Fibroblast of lung (primary cell): ENCODE data around the gene KCNJ12. TPM values are rescaled to one million over a fixed set of nuclear protein-coding genes. Genes with fewer than 3 reads are reported as not detected.
"Not testable (repeated sequence)": the region's sequence is repeated elsewhere in the genome, so short reads cannot be mapped to it uniquely, and the experiment has no call there.

Experiments
- DNase-seq, 2 donors: peaks; one replicate each; pipeline versions ENCODE4 v3.0.0 to v3.0.0-alpha.2; 2010; ENCODE audit warnings: low read depth in 2 of 2
- H2AFZ ChIP-seq: 2 replicates; pipeline ENCODE4 v1.5.1; 2012; ENCODE audit warnings: low read length, control low read depth, inconsistent platforms
- H3K27ac ChIP-seq: 2 replicates; pipeline ENCODE4 v1.5.1; 2011; ENCODE audit warnings: low read length, control low read depth; ENCODE audit not compliant: insufficient read depth
- H3K27me3 ChIP-seq: 2 replicates; pipeline ENCODE4 v1.5.1; 2011; ENCODE audit warnings: mild to moderate bottlenecking, low read length; ENCODE audit not compliant: control insufficient read depth, insufficient read depth
- H3K36me3 ChIP-seq: 2 replicates; pipeline ENCODE4 v1.5.1; 2011; ENCODE audit warnings: low read length; ENCODE audit not compliant: control insufficient read depth, insufficient read depth
- H3K4me1 ChIP-seq: 2 replicates; pipeline ENCODE4 v1.5.1; 2011; ENCODE audit warnings: low read length; ENCODE audit not compliant: control insufficient read depth, insufficient read depth; ENCODE audit errors: extremely low read depth
- H3K4me2 ChIP-seq: 2 replicates; pipeline ENCODE4 v1.5.1; 2011; ENCODE audit warnings: low read length, control low read depth; ENCODE audit not compliant: insufficient read depth; ENCODE audit errors: extremely low read depth
- H3K4me3 ChIP-seq, 4 experiments: fragments of 200-600 bp in 1 of 4; sonication (generic) in 1 of 4; replicated peaks in 1 of 4; 2 replicates each; pipeline ENCODE4 v1.5.1; 2011 to 2016; ENCODE audit warnings: low read length in 4 of 4, low read depth in 3 of 4, mild to moderate bottlenecking in 3 of 4, control low read depth in 2 of 4, inconsistent platforms in 1 of 4, mixed read lengths in 1 of 4; ENCODE audit not compliant: insufficient read depth in 1 of 4; ENCODE audit errors: control extremely low read depth in 1 of 4
- H3K79me2 ChIP-seq: 2 replicates; pipeline ENCODE4 v1.5.1; 2012; ENCODE audit warnings: mild to moderate bottlenecking, low read length, inconsistent platforms; ENCODE audit not compliant: control insufficient read depth, insufficient read depth
- H3K9ac ChIP-seq: 2 replicates; pipeline ENCODE4 v1.5.1; 2011; ENCODE audit warnings: mild to moderate bottlenecking, low read length, control low read depth; ENCODE audit not compliant: insufficient read depth
- H3K9me3 ChIP-seq: 2 replicates; pipeline ENCODE4 v1.5.1; 2012; ENCODE audit warnings: low read depth, low read length; ENCODE audit not compliant: control insufficient read depth, insufficient read depth
- H4K20me1 ChIP-seq: 2 replicates; pipeline ENCODE4 v1.5.1; 2011; ENCODE audit warnings: low read length; ENCODE audit not compliant: control insufficient read depth, insufficient read depth; ENCODE audit errors: extremely low read depth
- polyA plus RNA-seq, 2 donors: library from polyadenylated mRNA; depleted of rRNA in 1 of 2; stranded (reverse) in 1 of 2; unstranded in 1 of 2; fragments of >200 nt; gene quantifications; 2 replicates each; pipeline ENCODE4 v1.2.1, GENCODE V29; 2011 to 2012; ENCODE audit warnings: missing spikeins in 1 of 2
- total RNA-seq: library from RNA; depleted of rRNA; stranded (reverse); fragments of >200 nt; gene quantifications from 2 replicates; pipeline ENCODE4 v1.2.1, GENCODE V29; 2014

KCNJ12 gene
- total and polyA plus RNA-seq, 2 donors (not counting 1 experiment from before 2014, with no cell fraction given): 0.09 to 0.66 TPM

DNA sequence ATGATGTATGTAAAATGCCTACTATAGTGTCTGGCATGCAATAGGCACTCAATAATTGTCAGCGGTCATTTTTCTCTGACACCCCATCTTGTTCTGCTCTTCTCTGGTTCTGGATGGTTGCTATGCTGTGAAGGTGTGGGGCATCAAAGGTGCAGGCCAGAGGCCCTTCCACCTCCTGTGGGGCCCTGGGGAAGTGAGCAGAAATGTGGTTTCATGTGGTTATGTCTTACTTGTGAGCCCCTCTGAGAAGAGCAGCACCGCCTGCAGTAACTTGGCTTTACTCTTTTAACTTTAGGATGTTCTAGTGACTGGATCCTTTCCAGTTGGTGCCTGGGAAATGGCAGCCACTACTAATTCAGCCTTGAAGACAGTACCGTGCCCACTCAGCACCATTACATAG is 32.1 kb downstream of the KCNJ12 start:
- H3K4me1 ChIP-seq, DNase-seq: not testable (repeated sequence)

DNA sequence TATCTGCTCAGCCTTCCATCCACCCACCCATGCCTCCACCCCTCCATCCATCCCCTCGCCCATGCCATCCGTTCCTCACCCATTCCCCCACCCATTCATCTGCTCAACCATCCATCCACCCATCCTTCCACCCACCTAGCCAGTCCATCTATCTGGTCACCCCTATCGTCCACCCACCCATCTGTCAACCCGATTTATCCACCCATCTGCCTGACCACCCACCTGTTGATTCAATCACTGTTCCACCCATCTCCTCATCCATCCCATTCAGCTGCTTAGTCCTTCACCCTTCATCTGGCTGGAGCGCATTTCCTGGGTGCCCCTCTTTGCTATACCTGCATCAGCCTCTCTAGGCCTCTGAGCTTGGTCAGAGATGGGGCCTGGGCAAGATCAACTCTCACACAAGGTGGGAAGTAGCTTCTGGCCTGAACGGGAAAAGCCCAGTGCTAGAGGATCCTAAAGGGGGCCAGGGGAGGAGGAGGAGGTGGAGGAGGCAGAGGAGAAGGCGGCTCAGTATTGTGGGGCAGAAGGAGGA is 32.7 kb downstream of the KCNJ12 start:
- not testable (repeated sequence) for H3K79me2 ChIP-seq, H4K20me1 ChIP-seq, H3K4me2 ChIP-seq, H2AFZ ChIP-seq, H3K9ac ChIP-seq, H3K36me3 ChIP-seq, DNase-seq, H3K9me3 ChIP-seq, H3K4me3 ChIP-seq, H3K27ac ChIP-seq, H3K27me3 ChIP-seq, H3K4me1 ChIP-seq

More for the DNA sequence above, 32.1 kb downstream of the KCNJ12 start:
- H3K27ac ChIP-seq, H3K9ac ChIP-seq, H3K36me3 ChIP-seq, H3K79me2 ChIP-seq, H3K9me3 ChIP-seq, H4K20me1 ChIP-seq, H3K4me2 ChIP-seq, H2AFZ ChIP-seq, H3K27me3 ChIP-seq, H3K4me3 ChIP-seq: not testable (repeated sequence)

DNA sequence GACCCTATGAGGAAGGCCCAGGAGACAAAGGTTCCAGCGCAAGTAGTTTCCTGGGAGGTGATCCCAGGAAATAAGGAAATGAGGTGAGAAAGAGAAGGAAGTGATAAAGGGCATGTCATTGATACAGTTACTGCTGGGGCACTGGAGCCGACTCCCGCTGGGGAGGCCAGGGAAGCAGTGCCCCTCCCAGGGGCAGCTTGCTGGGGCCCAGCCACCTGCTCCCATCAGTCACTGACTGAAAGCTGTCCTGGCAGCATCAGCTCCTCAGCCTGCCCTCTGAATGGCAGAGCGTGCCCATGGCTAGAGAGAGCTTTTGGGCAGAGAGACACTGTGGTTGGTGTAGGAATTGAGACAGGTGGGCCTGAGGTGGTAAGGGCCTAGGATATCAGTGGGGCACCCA is 33.2 kb downstream of the KCNJ12 start:
- H3K36me3 ChIP-seq, DNase-seq, H3K4me3 ChIP-seq, H3K27me3 ChIP-seq, H3K9ac ChIP-seq, H3K79me2 ChIP-seq, H3K27ac ChIP-seq, H3K4me2 ChIP-seq, H3K4me1 ChIP-seq, H4K20me1 ChIP-seq, H3K9me3 ChIP-seq, H2AFZ ChIP-seq: not testable (repeated sequence)

DNA sequence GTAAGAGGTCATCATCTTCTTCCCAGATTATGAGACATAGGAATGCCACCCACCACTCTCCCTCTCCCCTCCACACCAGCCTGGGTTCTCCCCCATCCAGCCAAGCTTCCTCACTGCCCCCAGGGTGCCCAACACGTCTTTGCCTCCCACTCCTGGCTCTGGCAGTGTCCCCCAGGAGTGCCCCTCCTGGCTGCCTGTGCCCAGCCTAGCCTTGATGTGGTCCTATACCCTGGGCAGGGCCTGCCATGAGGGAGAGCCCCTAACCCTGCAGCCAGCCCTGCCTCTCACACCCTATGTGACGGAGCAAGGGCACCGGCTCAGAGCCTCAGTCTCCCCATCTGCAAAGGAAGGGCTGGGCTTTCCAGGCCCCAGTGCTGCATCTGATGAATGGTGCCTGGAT is 33.8 kb downstream of the KCNJ12 start:
- not testable (repeated sequence) for H3K4me2 ChIP-seq, H3K36me3 ChIP-seq, H3K9ac ChIP-seq, H4K20me1 ChIP-seq, H3K79me2 ChIP-seq, H3K9me3 ChIP-seq, DNase-seq, H3K4me3 ChIP-seq, H3K27me3 ChIP-seq, H3K4me1 ChIP-seq, H3K27ac ChIP-seq, H2AFZ ChIP-seq

DNA sequence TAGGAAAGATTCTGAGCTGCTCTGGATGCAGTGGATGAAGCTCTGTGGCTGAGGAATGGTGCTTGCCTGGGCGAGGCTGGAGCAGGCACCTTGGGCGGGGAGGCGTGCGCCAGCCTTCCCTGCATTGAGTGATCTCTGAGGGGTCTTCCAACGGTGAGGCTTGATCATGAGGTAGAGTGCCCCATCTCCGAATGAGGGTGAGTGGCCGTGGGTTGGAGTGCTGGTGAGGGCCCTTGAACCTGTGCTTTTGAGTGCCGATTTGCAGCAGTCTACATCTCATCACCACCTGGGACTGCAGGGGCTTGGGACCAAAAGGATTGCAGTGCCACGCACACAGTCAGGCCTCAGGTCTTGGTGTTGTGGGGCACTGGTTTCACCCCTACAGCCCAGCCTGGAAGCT is 34.2 kb downstream of the KCNJ12 start:
- not testable (repeated sequence) for H3K36me3 ChIP-seq, H3K27ac ChIP-seq, H3K4me2 ChIP-seq, H3K79me2 ChIP-seq, H3K27me3 ChIP-seq, H2AFZ ChIP-seq, DNase-seq, H4K20me1 ChIP-seq, H3K9ac ChIP-seq, H3K9me3 ChIP-seq, H3K4me3 ChIP-seq, H3K4me1 ChIP-seq

DNA sequence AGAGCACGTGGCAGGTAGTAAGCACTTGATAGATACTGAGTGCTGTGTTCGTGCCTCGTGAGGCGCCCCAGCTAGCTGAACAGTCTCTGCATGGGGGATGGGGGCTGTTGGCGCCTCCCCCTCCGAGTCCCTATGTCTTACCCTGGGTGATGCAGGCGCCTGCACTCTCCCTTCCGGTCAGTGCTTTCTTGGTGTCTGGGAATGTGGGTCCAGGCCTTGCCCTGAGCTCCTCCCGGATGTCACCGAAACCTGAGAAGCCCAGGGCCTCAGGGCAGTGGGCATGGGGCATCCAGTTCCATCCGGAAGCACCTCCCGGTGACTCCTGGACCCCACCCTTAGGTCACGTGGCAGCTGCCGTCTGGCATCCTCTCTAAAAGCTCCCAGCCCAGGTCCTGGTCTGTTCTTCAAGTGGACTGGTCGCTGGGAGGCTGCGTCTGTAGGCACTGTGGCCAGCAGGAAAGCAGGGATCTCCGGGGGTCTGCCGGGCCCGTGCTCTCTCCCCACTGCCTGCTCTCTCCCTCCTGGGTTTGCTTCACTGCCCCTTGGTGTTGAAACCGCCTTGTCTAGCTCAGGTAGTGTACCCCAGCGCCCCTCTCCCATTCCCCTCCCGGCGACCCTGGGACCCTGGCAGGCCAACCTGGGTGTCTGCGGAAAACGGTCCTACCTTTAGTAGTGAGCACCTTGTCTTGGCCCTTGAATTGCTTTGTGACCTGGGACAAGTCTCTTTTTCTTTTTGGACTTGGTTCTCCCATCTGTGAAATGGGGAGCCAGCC is 34.9 kb downstream of the KCNJ12 start:
- H3K4me3 ChIP-seq, DNase-seq, H3K4me2 ChIP-seq: not testable (repeated sequence)

More for the DNA sequence above, 34.9 kb downstream of the KCNJ12 start:
- H3K4me1 ChIP-seq, H3K27ac ChIP-seq, H3K27me3 ChIP-seq, H2AFZ ChIP-seq, H3K79me2 ChIP-seq, H3K36me3 ChIP-seq, H3K9me3 ChIP-seq, H4K20me1 ChIP-seq, H3K9ac ChIP-seq: not testable (repeated sequence)
